Loucy (cell line): ENCODE results near the gene NUDT2.

ENCODE experiments used
- CTCF ChIP-seq: fragments of 200-600 bp; sonication (generic); conservative IDR thresholded peaks from 2 replicates; pipeline ENCODE4 v1.5.1; 2014; ENCODE audit warnings: mild to moderate bottlenecking, antibody characterized with exemption, low read length
- EZH2phosphoT487 ChIP-seq: fragments of 200-600 bp; IDR thresholded peaks from 2 replicates; pipeline ENCODE4 v1.6.1; 2018; ENCODE audit warnings: antibody characterized with exemption, mild to moderate bottlenecking, moderate library complexity, borderline replicate concordance

GRCh38 chr9:34343605-34344004 lies 14.2 kb downstream of the NUDT2 start:
- TF ChIP-seq CTCF (no peak), EZH2phosphoT487 (no peak)
